Hepatocyte (in vitro differentiated cells): ENCODE results near the gene NIPAL3. TPM values are rescaled to one million over a fixed set of nuclear protein-coding genes. Genes with fewer than 3 reads are reported as not detected.
"Not testable (repeated sequence)": the region's sequence is repeated elsewhere in the genome, so short reads cannot be mapped to it uniquely, and the experiment has no call there.

Experiments used
- DNase-seq: peaks from one replicate; pipeline ENCODE4 v3.0.0-alpha.2; 2016; ENCODE audit warnings: low spot score
- H2AFZ ChIP-seq: fragments of 200-600 bp; sonication (generic); 2 replicates; pipeline ENCODE4 v1.6.0; 2016; ENCODE audit warnings: antibody characterized with exemption, mild to moderate bottlenecking
- H3K27ac ChIP-seq: fragments of 200-600 bp; sonication (generic); 2 replicates; pipeline ENCODE4 v1.5.1; 2016; ENCODE audit warnings: mild to moderate bottlenecking
- H3K27me3 ChIP-seq: fragments of 200-600 bp; sonication (generic); 2 replicates; pipeline ENCODE4 v1.6.1; 2016
- H3K36me3 ChIP-seq: fragments of 200-600 bp; sonication (generic); replicated peaks from 2 replicates; pipeline ENCODE4 v1.5.1; 2016; ENCODE audit warnings: low read depth; ENCODE audit not compliant: insufficient read depth
- H3K4me1 ChIP-seq: fragments of 200-600 bp; sonication (generic); 2 replicates; pipeline ENCODE4 v1.5.1; 2016; ENCODE audit warnings: mild to moderate bottlenecking, moderate library complexity; ENCODE audit not compliant: insufficient read depth
- H3K4me2 ChIP-seq: fragments of 200-600 bp; sonication (generic); 2 replicates; pipeline ENCODE4 v1.6.0; 2016
- H3K4me3 ChIP-seq: fragments of 200-600 bp; sonication (generic); 2 replicates; pipeline ENCODE4 v1.5.1; 2016; ENCODE audit warnings: mild to moderate bottlenecking
- H3K79me2 ChIP-seq: fragments of 200-600 bp; sonication (generic); 2 replicates; pipeline ENCODE4 v1.6.0; 2017; ENCODE audit warnings: mild to moderate bottlenecking
- H3K9me2 ChIP-seq: fragments of 200-600 bp; sonication (generic); replicated peaks from 2 replicates; pipeline ENCODE4 v1.6.0; 2017; ENCODE audit warnings: mild to moderate bottlenecking; ENCODE audit not compliant: insufficient read depth
- H3K9me3 ChIP-seq: fragments of 200-600 bp; sonication (generic); 2 replicates; pipeline ENCODE4 v1.5.1; 2016; ENCODE audit warnings: low read depth, mild to moderate bottlenecking
- H4K20me1 ChIP-seq: fragments of 200-600 bp; sonication (generic); 2 replicates; pipeline ENCODE4 v1.6.0; 2016; ENCODE audit warnings: mild to moderate bottlenecking; ENCODE audit not compliant: insufficient read depth, poor library complexity, severe bottlenecking
- EZH2 ChIP-seq: fragments of 200-600 bp; sonication (generic); IDR thresholded peaks from 2 replicates; pipeline ENCODE4 v1.6.1; 2016; ENCODE audit warnings: antibody characterized with exemption, mild to moderate bottlenecking, borderline replicate concordance
- EZH2phosphoT487 ChIP-seq: fragments of 200-600 bp; sonication (generic); IDR thresholded peaks from one replicate; pipeline ENCODE4 v1.6.1; 2018; ENCODE audit warnings: antibody characterized with exemption, mild to moderate bottlenecking, low read depth, moderate library complexity; ENCODE audit not compliant: unreplicated experiment, severe bottlenecking
- whole genome bisulfite sequencing: methylation state at CpG from one replicate; pipeline ENCODE4 v1.1.6; 2016; ENCODE audit warnings: low lambda C conversion rate; ENCODE audit errors: missing lambda C conversion rate; 5-methylcytosine and 5-hydroxymethylcytosine counted together
- polyA plus RNA-seq: library from polyadenylated mRNA; unstranded; fragments of >200 nt; fragmentation: Nextera tagmentation; extraction: Ambion mirVana; gene quantifications from 2 replicates; pipeline ENCODE4 v1.2.1, GENCODE V29; 2016
- total RNA-seq: library from RNA; depleted of rRNA; stranded (reverse); fragments of >200 nt; gene quantifications from 2 replicates; pipeline ENCODE4 v1.2.3, GENCODE V29; 2014
- TF ChIP-seq, protein P1 (sequence below): fragments of 200-600 bp; sonication (generic); IDR thresholded peaks from 2 replicates; pipeline ENCODE4 v1.5.1; 2016; ENCODE audit warnings: antibody characterized with exemption, mild to moderate bottlenecking; ENCODE audit not compliant: poor library complexity

NIPAL3 gene
- total and polyA plus RNA-seq, 2 experiments from 2014 or later = 26.6 to 27.3 TPM

DNA sequence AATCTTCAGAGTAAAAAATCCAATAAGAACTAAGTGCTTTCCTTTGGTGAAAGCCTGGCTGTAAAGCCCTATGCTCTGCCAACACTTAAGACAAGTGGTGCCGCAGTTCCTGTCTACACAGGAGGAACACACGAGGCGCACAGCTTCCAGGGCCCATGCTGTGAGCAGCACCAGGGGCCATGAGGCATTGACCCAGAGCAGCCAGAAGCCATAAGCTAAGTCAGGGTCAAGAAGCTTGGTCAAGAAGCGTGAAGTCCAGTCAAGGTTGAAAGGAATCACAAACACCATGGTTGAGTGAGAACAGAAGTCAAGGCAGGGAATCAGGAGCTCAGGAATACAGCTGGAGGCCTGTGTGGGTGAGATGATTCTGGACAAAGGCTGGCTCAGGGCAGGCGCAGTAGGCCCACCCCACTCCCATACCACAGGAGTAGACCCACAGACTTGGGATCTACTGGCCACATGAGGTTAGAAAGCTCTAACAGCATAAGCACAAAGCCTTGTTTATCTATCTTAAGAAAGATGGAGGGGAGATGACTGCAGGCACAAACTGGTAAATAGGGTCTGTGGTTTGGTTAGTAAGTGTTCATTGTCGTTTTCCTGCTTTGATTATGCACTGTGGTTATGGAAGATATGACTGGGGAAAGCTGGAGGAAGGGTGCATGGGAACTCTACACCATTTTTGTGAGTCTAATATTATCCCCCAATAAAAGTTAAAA, 44.1 kb downstream of the NIPAL3 start:
- Histone ChIP-seq H3K4me2 (no peak overlapping the region), H2AFZ (no peak overlapping the region), H3K27me3 (no peaks in the 10 kb centered on the region), H3K9me2 (no peaks in the 10 kb centered on the region), H3K36me3 (no peaks in the 10 kb centered on the region), H3K4me3 (no peak overlapping the region), H3K27ac (no peak overlapping the region), H4K20me1 (no peaks in the 10 kb centered on the region), H3K79me2 (no peaks in the 10 kb centered on the region), H3K4me1 (no peaks in the 10 kb centered on the region), H3K9me3 (no peaks in the 10 kb centered on the region)
- WGBS = 93% methylated on average over 6 of the region's 6 CpGs
- DNase-seq = no peak
- TF ChIP-seq, protein P1, sequence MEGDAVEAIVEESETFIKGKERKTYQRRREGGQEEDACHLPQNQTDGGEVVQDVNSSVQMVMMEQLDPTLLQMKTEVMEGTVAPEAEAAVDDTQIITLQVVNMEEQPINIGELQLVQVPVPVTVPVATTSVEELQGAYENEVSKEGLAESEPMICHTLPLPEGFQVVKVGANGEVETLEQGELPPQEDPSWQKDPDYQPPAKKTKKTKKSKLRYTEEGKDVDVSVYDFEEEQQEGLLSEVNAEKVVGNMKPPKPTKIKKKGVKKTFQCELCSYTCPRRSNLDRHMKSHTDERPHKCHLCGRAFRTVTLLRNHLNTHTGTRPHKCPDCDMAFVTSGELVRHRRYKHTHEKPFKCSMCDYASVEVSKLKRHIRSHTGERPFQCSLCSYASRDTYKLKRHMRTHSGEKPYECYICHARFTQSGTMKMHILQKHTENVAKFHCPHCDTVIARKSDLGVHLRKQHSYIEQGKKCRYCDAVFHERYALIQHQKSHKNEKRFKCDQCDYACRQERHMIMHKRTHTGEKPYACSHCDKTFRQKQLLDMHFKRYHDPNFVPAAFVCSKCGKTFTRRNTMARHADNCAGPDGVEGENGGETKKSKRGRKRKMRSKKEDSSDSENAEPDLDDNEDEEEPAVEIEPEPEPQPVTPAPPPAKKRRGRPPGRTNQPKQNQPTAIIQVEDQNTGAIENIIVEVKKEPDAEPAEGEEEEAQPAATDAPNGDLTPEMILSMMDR = no peak

DNA sequence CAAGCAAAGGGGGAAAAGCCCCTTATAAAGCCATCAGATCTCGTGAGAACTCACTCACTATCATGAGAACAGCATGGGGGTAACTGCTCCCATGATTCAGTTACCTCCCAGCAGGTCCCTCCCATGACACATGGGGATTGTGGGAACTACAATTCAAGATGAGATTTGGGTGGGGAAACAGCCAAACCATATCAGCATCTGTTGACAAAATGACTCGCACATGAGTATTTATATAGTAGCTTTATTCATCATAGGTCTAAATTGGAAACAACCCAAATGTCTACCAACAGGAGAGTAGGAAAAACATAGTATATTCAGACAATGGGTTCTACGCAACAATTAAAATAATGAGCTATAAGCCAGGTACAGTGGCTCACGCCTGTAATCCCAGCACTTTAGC, 46.5 kb downstream of the NIPAL3 start:
- 79% methylated on average over 4 of the region's 4 CpGs for WGBS

DNA sequence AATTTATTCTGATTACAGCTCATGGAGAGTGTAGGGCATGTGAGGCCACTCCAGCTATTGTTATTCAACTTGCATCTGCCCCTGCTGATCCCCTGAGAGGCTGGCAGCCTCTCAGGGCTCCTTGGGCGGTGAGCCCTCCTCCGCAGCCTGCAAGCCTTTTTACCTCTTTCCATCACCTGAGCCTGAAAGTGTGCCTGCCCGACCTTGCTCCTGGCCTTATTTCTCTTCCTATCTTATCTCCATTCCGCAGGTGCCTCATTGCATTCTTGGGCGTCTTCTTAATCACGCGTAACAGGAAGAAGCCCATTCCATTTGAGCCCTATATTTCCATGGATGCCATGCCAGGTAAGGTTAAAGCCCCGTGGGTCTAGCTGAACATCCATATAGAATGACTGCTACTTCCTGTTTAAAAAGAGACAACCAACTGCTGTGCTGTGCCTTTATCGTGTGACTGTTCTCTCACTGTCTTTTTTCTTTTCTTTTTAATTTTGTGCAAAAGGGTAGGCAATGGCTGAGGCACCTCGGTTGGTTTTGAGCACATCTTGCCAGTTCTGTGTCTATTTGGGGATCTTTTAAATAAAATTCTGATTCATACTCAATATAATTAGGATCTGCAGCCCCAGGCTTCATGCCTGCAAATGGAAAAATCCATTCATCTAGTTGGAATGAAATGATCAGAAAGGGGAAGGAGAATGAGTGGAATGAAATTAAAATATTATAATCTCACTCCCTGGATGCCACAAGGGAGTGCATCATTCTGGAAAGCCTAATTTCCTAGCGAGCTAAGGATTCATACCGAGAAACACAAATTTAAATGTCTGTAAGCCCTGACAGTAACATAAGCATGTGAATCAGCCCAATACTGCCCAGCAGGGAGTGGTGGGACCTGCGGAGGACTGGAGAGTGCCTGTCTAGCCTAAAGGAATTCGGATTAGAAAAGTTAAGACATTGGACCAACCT, 48.5 kb downstream of the NIPAL3 start:
- H2AFZ ChIP-seq = no peak overlapping the region
- 39% methylated on average over 14 of the region's 14 CpGs for WGBS
- no peaks in the 10 kb centered on the region for H4K20me1 ChIP-seq
- H3K4me3 ChIP-seq = no peak overlapping the region
- H3K4me1 ChIP-seq = no peaks in the 10 kb centered on the region
- H3K27ac ChIP-seq = no peak overlapping the region
- H3K9me3 ChIP-seq = no peaks in the 10 kb centered on the region
- no peaks in the 10 kb centered on the region for H3K36me3 ChIP-seq
- no peaks in the 10 kb centered on the region for H3K9me2 ChIP-seq
- TF ChIP-seq EZH2 (no peak), EZH2phosphoT487 (no peak)
- TF ChIP-seq, protein P1 = no peak
- no peaks in the 10 kb centered on the region for H3K79me2 ChIP-seq
- H3K4me2 ChIP-seq = no peak overlapping the region
- no peaks in the 10 kb centered on the region for H3K27me3 ChIP-seq
- DNase-seq = no peak

More for the DNA sequence above, 46.5 kb downstream of the NIPAL3 start:
- not testable (repeated sequence) for H3K9me3 ChIP-seq, H4K20me1 ChIP-seq, H3K9me2 ChIP-seq, H2AFZ ChIP-seq, H3K79me2 ChIP-seq, H3K27ac ChIP-seq, DNase-seq, H3K36me3 ChIP-seq, H3K4me3 ChIP-seq, H3K4me1 ChIP-seq, H3K4me2 ChIP-seq, H3K27me3 ChIP-seq

DNA sequence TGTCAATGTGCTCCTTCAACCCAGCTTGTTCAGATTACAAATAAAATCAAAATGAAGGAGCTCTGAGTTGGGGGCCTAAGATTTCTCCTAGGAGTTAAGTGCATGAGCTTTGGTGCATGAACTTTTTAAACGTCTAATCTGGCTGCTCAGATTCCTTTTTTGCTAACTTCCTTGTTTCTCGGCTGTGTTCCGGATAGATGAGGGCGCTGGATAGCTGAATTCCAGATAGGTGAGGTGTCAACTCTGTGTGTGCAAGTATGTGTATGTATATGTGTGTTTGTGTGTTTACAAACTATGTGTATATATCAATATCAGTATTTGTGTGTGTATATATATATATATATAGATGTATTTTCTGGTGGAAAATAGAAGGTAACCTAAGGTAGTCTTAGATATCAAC, 49.5 kb downstream of the NIPAL3 start:
- no peak for DNase-seq
- TF ChIP-seq EZH2 (no peak), EZH2phosphoT487 (no peak)
- TF ChIP-seq, protein P1 = no peak
- no peaks in the 10 kb centered on the region for H3K79me2 ChIP-seq
- no peaks in the 10 kb centered on the region for H3K9me2 ChIP-seq
- no peaks in the 10 kb centered on the region for H3K9me3 ChIP-seq
- no peak overlapping the region for H3K4me2 ChIP-seq
- no peak overlapping the region for H3K4me3 ChIP-seq
- H3K4me1 ChIP-seq = no peaks in the 10 kb centered on the region
- H4K20me1 ChIP-seq = no peaks in the 10 kb centered on the region
- no peak overlapping the region for H2AFZ ChIP-seq
- H3K27ac ChIP-seq = no peak overlapping the region
- no peaks in the 10 kb centered on the region for H3K36me3 ChIP-seq
- H3K27me3 ChIP-seq = no peaks in the 10 kb centered on the region
- 75% methylated on average over 4 of the region's 4 CpGs for WGBS
